HG03571 (cell line): ENCODE measurements around the gene MRPL10.

ENCODE experiments used
- ATAC-seq: cut with Tn5 transposase; IDR thresholded peaks from one replicate; pipeline ENCODE4 v1.9.1; 2021; ENCODE audit not compliant: unreplicated experiment

Gene MRPL10

GRCh38 chr17:47815106-47815918 lies 16.0 kb downstream of the MRPL10 start:
- no peak for ATAC-seq

GRCh38 chr17:47813512-47814031 lies 17.8 kb downstream of the MRPL10 start:
- ATAC-seq: no peak

GRCh38 chr17:47813077-47813476 lies 18.3 kb downstream of the MRPL10 start:
- ATAC-seq: no peak

- no peak for ATAC-seq
These were observed 19.0 kb downstream of the MRPL10 start for GRCh38 chr17:47812146-47812920.

- ATAC-seq: no peak
These were observed 19.6 kb downstream of the MRPL10 start for GRCh38 chr17:47811709-47812108.

- no peak for ATAC-seq
These were observed 20.3 kb downstream of the MRPL10 start for GRCh38 chr17:47810901-47811635.

- ATAC-seq: no peak
These were observed 21.0 kb downstream of the MRPL10 start for GRCh38 chr17:47810200-47810821.

- no peak for ATAC-seq
These were observed 22.4 kb downstream of the MRPL10 start for GRCh38 chr17:47808830-47809480.

- no peak for ATAC-seq
These were observed 23.1 kb downstream of the MRPL10 start for GRCh38 chr17:47808036-47808829.

GRCh38 chr17:47807421-47807820 lies 23.9 kb downstream of the MRPL10 start:
- ATAC-seq: no peak

- no peak for ATAC-seq
These were observed 24.5 kb downstream of the MRPL10 start for GRCh38 chr17:47806913-47807255.

- ATAC-seq: no peak
These were observed 25.1 kb downstream of the MRPL10 start for GRCh38 chr17:47806026-47806912.

- ATAC-seq: no peak
These were observed 26.9 kb downstream of the MRPL10 start for GRCh38 chr17:47804461-47804860.

- no peak for ATAC-seq
These were observed 27.6 kb downstream of the MRPL10 start for GRCh38 chr17:47803751-47804150.

- ATAC-seq: no peak
These were observed 28.1 kb downstream of the MRPL10 start for GRCh38 chr17:47803201-47803600.

- no peak for ATAC-seq
These were observed 28.9 kb downstream of the MRPL10 start for GRCh38 chr17:47802341-47803022.

- ATAC-seq: no peak
These were observed 29.4 kb downstream of the MRPL10 start for GRCh38 chr17:47801906-47802305.

- ATAC-seq: no peak
These were observed 30.1 kb downstream of the MRPL10 start for GRCh38 chr17:47801176-47801765.
